BJ (cell line): ENCODE data around the gene RNGTT. TPM values are rescaled to one million over a fixed set of nuclear protein-coding genes. Genes with fewer than 3 reads are reported as not detected.

Source experiments
- CTCF ChIA-PET: fragments of 350-600 bp; formaldehyde crosslinking; extraction: SDS; loops from one replicate; lab custom pipeline; 2021; ENCODE audit warnings: antibody characterized with exemption, inconsistent platforms; lab: Yijun Ruan, JAX
- POLR2A ChIA-PET: fragments of 300-600 bp; sonication (Branson Sonifier 250); formaldehyde crosslinking; extraction: SDS; loops from one replicate; lab custom pipeline; 2021; ENCODE audit warnings: antibody characterized with exemption; lab: Charles Lee
- DNase-seq: peaks from one replicate; pipeline ENCODE4 v3.0.0-alpha.2; 2011; ENCODE audit warnings: low read depth
- H3K27me3 ChIP-seq: 2 replicates; pipeline ENCODE4 v1.6.0; 2011; ENCODE audit warnings: low read length; ENCODE audit not compliant: control insufficient read depth, insufficient read depth
- H3K36me3 ChIP-seq: 2 replicates; pipeline ENCODE4 v1.5.1; 2011; ENCODE audit warnings: low read length; ENCODE audit not compliant: control insufficient read depth, insufficient read depth
- H3K4me3 ChIP-seq: 2 replicates; pipeline ENCODE4 v1.5.1; 2011; ENCODE audit warnings: low read depth, mild to moderate bottlenecking, control low read depth, low read length
- polyA plus RNA-seq: library from polyadenylated mRNA; depleted of rRNA; stranded (reverse); fragments of >200 nt; gene quantifications from 2 replicates; pipeline ENCODE4 v1.2.3, GENCODE V29; 2011
- TF ChIP-seq, protein P1 (sequence below): IDR thresholded peaks from 2 replicates; pipeline ENCODE4 v1.5.1; 2011; ENCODE audit warnings: low read depth, mild to moderate bottlenecking, control low read depth, inconsistent platforms, low read length, moderate library complexity; ENCODE audit not compliant: insufficient read depth

Gene RNGTT
- polyA plus RNA-seq, 1 experiment = 3.2 TPM

- DNase-seq = no peak
- H3K27me3 ChIP-seq = no peaks in the 10 kb centered on the region
- TF ChIP-seq, protein P1, sequence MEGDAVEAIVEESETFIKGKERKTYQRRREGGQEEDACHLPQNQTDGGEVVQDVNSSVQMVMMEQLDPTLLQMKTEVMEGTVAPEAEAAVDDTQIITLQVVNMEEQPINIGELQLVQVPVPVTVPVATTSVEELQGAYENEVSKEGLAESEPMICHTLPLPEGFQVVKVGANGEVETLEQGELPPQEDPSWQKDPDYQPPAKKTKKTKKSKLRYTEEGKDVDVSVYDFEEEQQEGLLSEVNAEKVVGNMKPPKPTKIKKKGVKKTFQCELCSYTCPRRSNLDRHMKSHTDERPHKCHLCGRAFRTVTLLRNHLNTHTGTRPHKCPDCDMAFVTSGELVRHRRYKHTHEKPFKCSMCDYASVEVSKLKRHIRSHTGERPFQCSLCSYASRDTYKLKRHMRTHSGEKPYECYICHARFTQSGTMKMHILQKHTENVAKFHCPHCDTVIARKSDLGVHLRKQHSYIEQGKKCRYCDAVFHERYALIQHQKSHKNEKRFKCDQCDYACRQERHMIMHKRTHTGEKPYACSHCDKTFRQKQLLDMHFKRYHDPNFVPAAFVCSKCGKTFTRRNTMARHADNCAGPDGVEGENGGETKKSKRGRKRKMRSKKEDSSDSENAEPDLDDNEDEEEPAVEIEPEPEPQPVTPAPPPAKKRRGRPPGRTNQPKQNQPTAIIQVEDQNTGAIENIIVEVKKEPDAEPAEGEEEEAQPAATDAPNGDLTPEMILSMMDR = no peak
- POLR2A ChIA-PET = interaction anchor here (0.5 to 0.7 kb wide), 3 partner anchors 11 to 325 kb away, joined by 3 to 6 read pairs (median 4); no protein-coding TSS in a partner anchor
- CTCF ChIA-PET = interaction anchor here (0.6 to 2.0 kb wide), 2 partner anchors 76 to 85 kb away, joined by 3 to 6 read pairs; no protein-coding TSS in a partner anchor
- no peak overlapping the region for H3K4me3 ChIP-seq
- no peaks in the 10 kb centered on the region for H3K36me3 ChIP-seq
Measured at GRCh38 chr6:88856566-88856965, 106.9 kb downstream of the RNGTT start.

- POLR2A ChIA-PET = interaction anchor here (0.7 kb wide), 2 partner anchors 13 to 24 kb away, joined by 5 read pairs; no protein-coding TSS in a partner anchor
Measured at GRCh38 chr6:88855541-88856147, 107.8 kb downstream of the RNGTT start.

GRCh38 chr6:88852775-88853174 lies 110.6 kb downstream of the RNGTT start:
- DNase-seq = no peak
- Histone ChIP-seq H3K4me3 (no peak overlapping the region), H3K36me3 (no peaks in the 10 kb centered on the region), H3K27me3 (no peaks in the 10 kb centered on the region)
- TF ChIP-seq, protein P1 = no peak
- POLR2A ChIA-PET = no interaction called here
- CTCF ChIA-PET = no interaction called here

More at GRCh38 chr6:88855541-88856147, 107.8 kb downstream of the RNGTT start:
- Histone ChIP-seq H3K4me3 (no peak overlapping the region), H3K36me3 (no peaks in the 10 kb centered on the region), H3K27me3 (no peaks in the 10 kb centered on the region)
- TF ChIP-seq, protein P1 = no peak
- no peak for DNase-seq
- CTCF ChIA-PET = interaction anchor here (2.0 kb wide), 1 partner anchor 75 kb away, joined by 6 read pairs; no protein-coding TSS in a partner anchor

DNA sequence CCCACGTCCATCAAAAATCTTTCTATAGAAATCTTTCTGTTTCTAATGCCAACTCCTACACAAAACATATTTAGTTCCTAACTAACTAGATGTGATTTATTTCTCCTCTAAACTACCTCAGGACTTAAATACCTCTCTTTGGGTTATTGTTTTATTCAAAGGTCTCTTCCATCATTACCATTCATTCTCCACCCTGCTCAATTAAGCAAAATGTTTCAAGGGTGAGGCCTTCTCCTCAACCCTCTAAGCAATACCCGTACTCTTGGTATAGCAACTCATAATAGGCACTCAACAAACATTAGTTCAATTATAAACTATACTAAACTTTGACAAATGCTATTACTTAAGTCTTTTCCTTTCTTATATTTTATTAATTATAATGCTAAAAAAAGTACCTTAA lies 111.4 kb downstream of the RNGTT start:
- Histone ChIP-seq H3K36me3 (no peaks in the 10 kb centered on the region), H3K4me3 (no peak overlapping the region), H3K27me3 (no peaks in the 10 kb centered on the region)
- ChIA-PET POLR2A (no interaction called here), CTCF (no interaction called here)
- TF ChIP-seq, protein P1 = no peak
- no peak for DNase-seq

DNA sequence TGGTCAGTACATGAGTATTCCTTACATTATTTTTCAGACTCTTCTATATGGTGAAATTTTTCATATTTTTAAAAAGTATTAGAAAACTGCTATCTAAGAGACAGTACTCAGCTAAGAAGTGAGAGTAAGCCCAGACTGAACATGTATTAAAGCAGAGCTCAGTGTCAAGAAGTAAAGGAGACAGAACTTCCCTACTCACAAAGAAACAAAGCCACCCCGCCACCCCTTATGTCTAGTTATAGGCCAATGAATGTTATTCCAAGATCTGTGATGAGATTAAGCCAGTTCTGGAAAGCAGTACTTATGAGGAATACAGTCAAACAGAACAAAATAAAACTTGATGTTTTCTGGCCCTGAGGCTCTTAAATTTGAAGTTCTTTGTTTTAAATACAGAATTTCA lies 114.5 kb downstream of the RNGTT start:
- Histone ChIP-seq H3K4me3 (no peak overlapping the region), H3K27me3 (no peaks in the 10 kb centered on the region), H3K36me3 (no peaks in the 10 kb centered on the region)
- POLR2A ChIA-PET = interaction anchor here (0.5 kb wide), 1 partner anchor 34 kb away, joined by 11 read pairs; no protein-coding TSS in a partner anchor
- TF ChIP-seq, protein P1 = no peak
- no peak for DNase-seq
- CTCF ChIA-PET = no interaction called here
